H9 (cell line): ENCODE measurements around the gene APLF. TPM values are rescaled to one million over a fixed set of nuclear protein-coding genes. Genes with fewer than 3 reads are reported as not detected.

ENCODE experiments used
- DNase-seq: peaks from one replicate; pipeline ENCODE4 v3.0.0-alpha.2; 2017
- H2AFZ ChIP-seq: one replicate; pipeline ENCODE4 v1.6.1; 2013; ENCODE audit warnings: mild to moderate bottlenecking, low read length, control low read depth, moderate library complexity
- H2AK5ac ChIP-seq: 2 replicates; pipeline ENCODE4 v1.6.1; 2013; ENCODE audit warnings: low read length, control low read depth, mixed read lengths; ENCODE audit not compliant: insufficient read length
- H2BK120ac ChIP-seq: one replicate; pipeline ENCODE4 v1.6.1; 2013; ENCODE audit warnings: low read depth, mild to moderate bottlenecking, low read length, control low read depth, inconsistent platforms; ENCODE audit not compliant: poor library complexity, severe bottlenecking
- H2BK12ac ChIP-seq: 2 replicates; pipeline ENCODE4 v1.6.1; 2013; ENCODE audit warnings: low read length, control low read depth, mixed read lengths, low read depth; ENCODE audit not compliant: insufficient read length
- H2BK15ac ChIP-seq: 2 replicates; pipeline ENCODE4 v1.6.1; 2013; ENCODE audit warnings: low read depth, low read length, control low read depth
- H2BK20ac ChIP-seq: one replicate; pipeline ENCODE4 v1.6.1; 2013; ENCODE audit warnings: low read depth, mild to moderate bottlenecking, low read length, control low read depth, inconsistent platforms; ENCODE audit not compliant: poor library complexity, severe bottlenecking
- H2BK5ac ChIP-seq: 2 replicates; pipeline ENCODE4 v1.6.1; 2013; ENCODE audit warnings: low read length, control low read depth, mixed read lengths; ENCODE audit not compliant: insufficient read length
- H3K14ac ChIP-seq: 2 replicates; pipeline ENCODE4 v1.6.1; 2013; ENCODE audit warnings: low read length, control low read depth; ENCODE audit not compliant: insufficient read depth
- H3K18ac ChIP-seq: 2 replicates; pipeline ENCODE4 v1.6.1; 2013; ENCODE audit warnings: low read depth, mild to moderate bottlenecking, mixed read lengths, low read length, control low read depth; ENCODE audit not compliant: insufficient read length
- H3K23ac ChIP-seq: 2 replicates; pipeline ENCODE4 v1.6.1; 2013; ENCODE audit warnings: low read length, control low read depth, mixed read lengths, low read depth; ENCODE audit not compliant: insufficient read length
- H3K23me2 ChIP-seq: 2 replicates; pipeline ENCODE4 v1.6.1; 2013; ENCODE audit warnings: low read depth, mild to moderate bottlenecking, mixed read lengths, low read length, control low read depth; ENCODE audit not compliant: insufficient read length, poor library complexity, severe bottlenecking
- H3K27ac ChIP-seq: 2 replicates; pipeline ENCODE4 v1.5.1; 2013; ENCODE audit warnings: low read length, control low read depth, mixed read lengths, low read depth; ENCODE audit not compliant: insufficient read length
- H3K27me3 ChIP-seq: 2 replicates; pipeline ENCODE4 v1.6.1; 2013; ENCODE audit warnings: low read length, control low read depth, inconsistent platforms; ENCODE audit not compliant: insufficient read depth
- H3K4ac ChIP-seq: 2 replicates; pipeline ENCODE4 v1.6.1; 2013; ENCODE audit warnings: low read depth, mild to moderate bottlenecking, control low read depth, inconsistent platforms, low read length, moderate library complexity
- H3K4me1 ChIP-seq: 2 replicates; pipeline ENCODE4 v1.6.1; 2013; ENCODE audit warnings: low read length, control low read depth, inconsistent platforms; ENCODE audit not compliant: insufficient read depth
- H3K4me2 ChIP-seq: 2 replicates; pipeline ENCODE4 v1.6.1; 2013; ENCODE audit warnings: low read length, control low read depth, mixed read lengths; ENCODE audit not compliant: insufficient read length, insufficient read depth
- H3K56ac ChIP-seq: 2 replicates; pipeline ENCODE4 v1.6.1; 2013; ENCODE audit warnings: low read depth, mild to moderate bottlenecking, mixed read lengths, low read length, control low read depth; ENCODE audit not compliant: insufficient read length
- H3K79me1 ChIP-seq: 2 replicates; pipeline ENCODE4 v1.6.1; 2013; ENCODE audit warnings: low read depth, mild to moderate bottlenecking, moderate library complexity, low read length, control low read depth, inconsistent platforms; ENCODE audit not compliant: insufficient read depth, poor library complexity, severe bottlenecking
- H3K79me2 ChIP-seq: 2 replicates; pipeline ENCODE4 v1.6.1; 2013; ENCODE audit warnings: low read length, control low read depth, inconsistent platforms; ENCODE audit not compliant: insufficient read depth
- H3K9ac ChIP-seq: 2 replicates; pipeline ENCODE4 v1.6.1; 2013; ENCODE audit warnings: low read length, control low read depth, mixed read lengths; ENCODE audit not compliant: insufficient read length; ENCODE audit errors: extremely low read depth
- H3K9me3 ChIP-seq: one replicate; pipeline ENCODE4 v1.6.1; 2013; ENCODE audit warnings: low read depth, low read length, inconsistent platforms; ENCODE audit not compliant: control insufficient read depth
- H3T11ph ChIP-seq: one replicate; pipeline ENCODE4 v1.6.1; 2013; ENCODE audit warnings: mild to moderate bottlenecking, low read length, control low read depth, inconsistent platforms
- H4K20me1 ChIP-seq: one replicate; pipeline ENCODE4 v1.6.1; 2013; ENCODE audit not compliant: control insufficient read depth, insufficient read length, insufficient read depth
- H4K5ac ChIP-seq: 2 replicates; pipeline ENCODE4 v1.6.1; 2013; ENCODE audit warnings: low read depth, mild to moderate bottlenecking, mixed read lengths, low read length, control low read depth; ENCODE audit not compliant: insufficient read length
- H4K8ac ChIP-seq: replicated peaks from 2 replicates; pipeline ENCODE4 v1.6.1; 2013; ENCODE audit warnings: low read length, control low read depth, mixed read lengths, low read depth; ENCODE audit not compliant: insufficient read length
- H4K91ac ChIP-seq: 2 replicates; pipeline ENCODE4 v1.6.1; 2013; ENCODE audit warnings: low read depth, mild to moderate bottlenecking, moderate library complexity, mixed read lengths, low read length, control low read depth; ENCODE audit not compliant: insufficient read length
- H3K27ac Mint-ChIP-seq, 3 experiments: 2 replicates in 2 of 3; 3 replicates in 1 of 3; pipeline ENCODE4 v1.8.0; 2020 to 2021; ENCODE audit warnings: mixed read lengths in 3 of 3, mild to moderate bottlenecking in 1 of 3, moderate library complexity in 1 of 3
- H3K27me3 Mint-ChIP-seq: 2 replicates; pipeline ENCODE4 v1.8.0; 2021; ENCODE audit warnings: low read depth, mild to moderate bottlenecking, moderate library complexity, mixed read lengths
- H3K36me3 Mint-ChIP-seq, 3 experiments: 2 replicates in 2 of 3; 3 replicates in 1 of 3; pipeline ENCODE4 v1.8.0; 2020 to 2021; ENCODE audit warnings: low read depth in 3 of 3, mixed read lengths in 3 of 3; ENCODE audit not compliant: insufficient read depth in 1 of 3
- H3K4me1 Mint-ChIP-seq, 2 experiments: 2 replicates each; pipeline ENCODE4 v1.8.0; 2020; ENCODE audit warnings: mixed read lengths in 2 of 2
- H3K4me3 Mint-ChIP-seq, 2 experiments: 2 replicates in 1 of 2; 3 replicates in 1 of 2; pipeline ENCODE4 v1.8.0; 2020 to 2021; ENCODE audit warnings: mild to moderate bottlenecking in 2 of 2, mixed read lengths in 2 of 2, moderate library complexity in 1 of 2
- H3K9me3 Mint-ChIP-seq, 2 experiments: 2 replicates in 1 of 2; 3 replicates in 1 of 2; pipeline ENCODE4 v1.8.0; 2020; ENCODE audit warnings: mild to moderate bottlenecking in 2 of 2, mixed read lengths in 2 of 2, moderate library complexity in 1 of 2
- CTCF ChIP-seq: fragments of 200-600 bp; sonication (generic); conservative IDR thresholded peaks from 3 replicates; pipeline ENCODE4 v1.8.0; 2021; ENCODE audit warnings: antibody characterized with exemption, mild to moderate bottlenecking
- WGBS: extraction: QIAGEN DNeasy Blood & Tissue Kit; methylation state at CpG from one replicate; pipeline ENCODE4 v1.1.7; 2013; ENCODE audit warnings: missing lambda C conversion rate, low lambda C conversion rate, mixed read lengths; ENCODE audit not compliant: insufficient read length; ENCODE audit errors: extremely low coverage; 5-methylcytosine and 5-hydroxymethylcytosine counted together
- total RNA-seq: library from RNA; stranded (reverse); gene quantifications from 2 replicates; pipeline ENCODE4 v1.2.1, GENCODE V29; 2021

The APLF gene
- total RNA-seq, 1 experiment from 2014 or later = 3.7 TPM

GRCh38 chr2:68606759-68607158 is 139.4 kb downstream of the APLF start:
- no peak overlapping the region for H2BK20ac ChIP-seq
- no peak overlapping the region for H3K4me3 Mint-ChIP-seq
- WGBS = no CpG with 5 or more reads among the region's 4 CpGs

More at GRCh38 chr2:68606759-68607158, 139.4 kb downstream of the APLF start:
- H3K23me2 ChIP-seq = no peaks in the 10 kb centered on the region
- H4K20me1 ChIP-seq = no peaks in the 10 kb centered on the region
- no peak overlapping the region for H3K9ac ChIP-seq
- no peak overlapping the region for H2BK5ac ChIP-seq
- no peak overlapping the region for H3K23ac ChIP-seq
- H4K91ac ChIP-seq = no peak overlapping the region
- Mint-ChIP-seq H3K36me3 (peaks cover 9 to 24% (median 14%) of the 10 kb centered on the region in 3 experiments), H3K4me1 (peaks cover 2 to 5% of the 10 kb centered on the region in 2 experiments; a peak in 2 of 4 replicates), H3K9me3 (peaks cover 29 to 37% of the 10 kb centered on the region in 2 experiments), H3K27me3 (no peaks in the 10 kb centered on the region), H3K27ac (no peak overlapping the region)
- no peak overlapping the region for H2BK120ac ChIP-seq
- H3K4ac ChIP-seq = no peak overlapping the region
- H2AK5ac ChIP-seq = no peak overlapping the region
- no peak overlapping the region for H3K56ac ChIP-seq
- no peaks in the 10 kb centered on the region for H3K27me3 ChIP-seq
- H4K8ac ChIP-seq = no peak overlapping the region
- no peak for DNase-seq
- H2BK12ac ChIP-seq = no peak overlapping the region
- H2BK15ac ChIP-seq = no peak overlapping the region
- H3K14ac ChIP-seq = no peak overlapping the region
- no peak overlapping the region for H2AFZ ChIP-seq
- TF ChIP-seq CTCF = no peak
- no peak overlapping the region for H4K5ac ChIP-seq
- H3K4me2 ChIP-seq = no peak overlapping the region
- H3K4me1 ChIP-seq = no peaks in the 10 kb centered on the region
- H3K9me3 ChIP-seq = no peaks in the 10 kb centered on the region
- no peaks in the 10 kb centered on the region for H3K79me1 ChIP-seq
- no peak overlapping the region for H3K18ac ChIP-seq
- H3T11ph ChIP-seq = no peak overlapping the region
- H3K27ac ChIP-seq = no peak overlapping the region
- no peaks in the 10 kb centered on the region for H3K79me2 ChIP-seq
